Measurements from ENCODE around the gene SLC25A42. TPM values are rescaled to one million over a fixed set of nuclear protein-coding genes. Genes with fewer than 3 reads are reported as not detected.

The SLC25A42 gene
- total and polyA plus RNA-seq, 2 of the 13 experiments (the other 11 are each of a cell fraction or from before 2014, with no cell fraction given): 12.8 to 18.3 TPM

- TF ChIP-seq HNF1A (IDR thresholded peaks at IDR 0.05; ENCODE audit: low read depth): 0 out of 2 replicates have a peak, but pooled peaks have one; percentile 27
- peak; percentile 45; the same call in 1 of the 2 replicates for TF ChIP-seq HNF1A (CRISPR knock-in tag; IDR thresholded peaks at IDR 0.05; ENCODE audit: borderline replicate concordance)
- TF ChIP-seq MLXIP (CRISPR knock-in tag; IDR thresholded peaks at IDR 0.05; ENCODE audit: borderline replicate concordance): 0 out of 2 replicates have a peak, but pooled peaks have one; percentile 13
- TF ChIP-seq GABPA (IDR thresholded peaks at IDR 0.05; ENCODE audit: low read depth, low read length): no peak
- no peak for TF ChIP-seq GABPA (CRISPR knock-in tag; IDR thresholded peaks at IDR 0.05; ENCODE audit: low read depth)
- peak; percentile 86 for TF ChIP-seq RARA (CRISPR knock-in tag; IDR thresholded peaks at IDR 0.05)
- TF ChIP-seq ZNF235 (CRISPR knock-in tag; IDR thresholded peaks at IDR 0.05; ENCODE audit: borderline replicate concordance): 0 out of 2 replicates have a peak, but pooled peaks have one; percentile 28
- TF ChIP-seq ZKSCAN8 (CRISPR knock-in tag; IDR thresholded peaks at IDR 0.05; ENCODE audit: borderline replicate concordance): peak; percentile 63
- TF ChIP-seq HINFP (CRISPR knock-in tag; IDR thresholded peaks at IDR 0.05; ENCODE audit: low read depth): no peak
- TF ChIP-seq ZSCAN30 (CRISPR knock-in tag; IDR thresholded peaks at IDR 0.05): no peak
- no peak for TF ChIP-seq MTF1 (CRISPR knock-in tag; IDR thresholded peaks at IDR 0.05)
- no peak for TF ChIP-seq ZNF382 (CRISPR knock-in tag; IDR thresholded peaks at IDR 0.05; ENCODE audit: borderline replicate concordance)
- no peak for TF ChIP-seq CENPX (CRISPR knock-in tag; IDR thresholded peaks at IDR 0.05)
- peak in 1 of 2 experiments; percentile 79; a peak in 2 of 4 replicates for TF ChIP-seq EP300 (IDR thresholded peaks at IDR 0.05; ENCODE audit: low read depth in 2 of 2, low read length in 2 of 2)
- TF ChIP-seq EP300 (CRISPR knock-in tag; IDR thresholded peaks at IDR 0.05; ENCODE audit: borderline replicate concordance): peak; percentile 66; the same call in 1 of the 2 replicates
- TF ChIP-seq PITX1 (CRISPR knock-in tag; IDR thresholded peaks at IDR 0.05): peak; percentile 81
- TF ChIP-seq HOMEZ (CRISPR knock-in tag; IDR thresholded peaks at IDR 0.05; ENCODE audit: low read depth): no peak; the same call in 1 of the 2 replicates
- TF ChIP-seq ZNF460 (CRISPR knock-in tag; IDR thresholded peaks at IDR 0.05; ENCODE audit: borderline replicate concordance): peak; percentile 81
Observed at GRCh38 chr19:19098703-19099632, 35.2 kb downstream of the SLC25A42 start (continued).

Measured in HepG2 (cell line).